ENCODE results near the gene CTSC. TPM values are rescaled to one million over a fixed set of nuclear protein-coding genes. Genes with fewer than 3 reads are reported as not detected.

The CTSC gene
- total RNA-seq, 4 donors from 2014 or later, result 41.2 to 84.6 (median 46.0) TPM

DNA sequence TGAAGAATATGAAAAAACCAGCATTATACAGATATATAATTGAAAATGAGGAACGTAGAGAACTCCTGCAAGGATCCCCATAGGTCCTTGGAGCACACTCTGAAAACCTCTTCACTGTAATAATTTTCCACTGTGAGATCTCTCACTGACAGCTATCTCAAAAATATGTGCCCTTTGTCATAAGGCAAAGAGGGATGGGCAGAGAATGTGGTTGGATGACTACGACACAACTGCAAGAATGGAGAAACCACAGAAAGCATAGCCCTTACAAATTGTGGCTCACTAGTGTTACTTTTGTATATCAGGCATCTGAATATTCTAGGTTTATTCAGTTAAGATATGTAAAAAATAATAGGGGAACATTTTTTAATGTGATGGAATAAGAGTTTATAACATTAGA is 7.9 kb upstream of the CTSC start:
- H3K36me3 ChIP-seq, result no peaks in the 10 kb centered on the region
- TF ChIP-seq POLR2A (IDR thresholded peaks at IDR 0.05) (no peak), EP300 (IDR thresholded peaks at IDR 0.05) (no peak)
- TF ChIP-seq, protein P1, sequence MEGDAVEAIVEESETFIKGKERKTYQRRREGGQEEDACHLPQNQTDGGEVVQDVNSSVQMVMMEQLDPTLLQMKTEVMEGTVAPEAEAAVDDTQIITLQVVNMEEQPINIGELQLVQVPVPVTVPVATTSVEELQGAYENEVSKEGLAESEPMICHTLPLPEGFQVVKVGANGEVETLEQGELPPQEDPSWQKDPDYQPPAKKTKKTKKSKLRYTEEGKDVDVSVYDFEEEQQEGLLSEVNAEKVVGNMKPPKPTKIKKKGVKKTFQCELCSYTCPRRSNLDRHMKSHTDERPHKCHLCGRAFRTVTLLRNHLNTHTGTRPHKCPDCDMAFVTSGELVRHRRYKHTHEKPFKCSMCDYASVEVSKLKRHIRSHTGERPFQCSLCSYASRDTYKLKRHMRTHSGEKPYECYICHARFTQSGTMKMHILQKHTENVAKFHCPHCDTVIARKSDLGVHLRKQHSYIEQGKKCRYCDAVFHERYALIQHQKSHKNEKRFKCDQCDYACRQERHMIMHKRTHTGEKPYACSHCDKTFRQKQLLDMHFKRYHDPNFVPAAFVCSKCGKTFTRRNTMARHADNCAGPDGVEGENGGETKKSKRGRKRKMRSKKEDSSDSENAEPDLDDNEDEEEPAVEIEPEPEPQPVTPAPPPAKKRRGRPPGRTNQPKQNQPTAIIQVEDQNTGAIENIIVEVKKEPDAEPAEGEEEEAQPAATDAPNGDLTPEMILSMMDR (IDR thresholded peaks at IDR 0.05), result no peak
- 79 to 93% methylated on average over 2 of the region's 2 CpGs for WGBS, 2 donors
- no peak overlapping the region for H3K4me3 ChIP-seq
- H3K27me3 ChIP-seq, result no peaks in the 10 kb centered on the region
- H3K27ac ChIP-seq, result no peak overlapping the region
- H3K4me1 ChIP-seq, result no peaks in the 10 kb centered on the region
- DNase-seq (ENCODE audit: low spot score in 2 of 2), result no peak
- H3K9me3 ChIP-seq, result no peaks in the 10 kb centered on the region

DNA sequence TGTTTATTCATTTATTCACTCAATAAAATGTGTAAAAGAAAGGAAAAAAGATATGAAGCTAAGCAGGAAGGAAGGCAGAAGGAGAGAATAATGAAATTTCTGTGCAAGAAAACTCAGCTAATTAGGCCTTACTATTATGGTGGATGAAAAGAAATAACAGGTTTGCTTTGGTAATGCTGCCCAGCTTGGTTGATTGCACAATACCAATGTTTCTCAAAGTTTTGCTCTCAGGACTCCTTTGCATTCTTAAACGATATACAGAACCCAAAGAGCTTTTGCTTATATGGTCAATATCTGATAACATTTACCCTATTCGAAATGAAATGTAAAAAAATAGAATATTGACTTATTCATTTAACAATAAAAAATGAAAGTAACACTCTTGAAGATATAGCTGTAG is 7.3 kb upstream of the CTSC start:
- DNase-seq (ENCODE audit: low spot score in 2 of 2), result no peak
- no peak overlapping the region for H3K4me3 ChIP-seq
- H3K27ac ChIP-seq, result no peak overlapping the region
- no peaks in the 10 kb centered on the region for H3K36me3 ChIP-seq
- TF ChIP-seq EP300 (IDR thresholded peaks at IDR 0.05) (no peak), POLR2A (IDR thresholded peaks at IDR 0.05) (no peak)
- TF ChIP-seq, protein P1 (IDR thresholded peaks at IDR 0.05), result no peak
- peaks cover 0 to 4% (median 0%) of the 10 kb centered on the region in 4 donors for H3K4me1 ChIP-seq
- H3K27me3 ChIP-seq, result no peaks in the 10 kb centered on the region
- WGBS, 2 donors, result 81 to 94% methylated on average over 2 of the region's 2 CpGs
- no peaks in the 10 kb centered on the region for H3K9me3 ChIP-seq

DNA sequence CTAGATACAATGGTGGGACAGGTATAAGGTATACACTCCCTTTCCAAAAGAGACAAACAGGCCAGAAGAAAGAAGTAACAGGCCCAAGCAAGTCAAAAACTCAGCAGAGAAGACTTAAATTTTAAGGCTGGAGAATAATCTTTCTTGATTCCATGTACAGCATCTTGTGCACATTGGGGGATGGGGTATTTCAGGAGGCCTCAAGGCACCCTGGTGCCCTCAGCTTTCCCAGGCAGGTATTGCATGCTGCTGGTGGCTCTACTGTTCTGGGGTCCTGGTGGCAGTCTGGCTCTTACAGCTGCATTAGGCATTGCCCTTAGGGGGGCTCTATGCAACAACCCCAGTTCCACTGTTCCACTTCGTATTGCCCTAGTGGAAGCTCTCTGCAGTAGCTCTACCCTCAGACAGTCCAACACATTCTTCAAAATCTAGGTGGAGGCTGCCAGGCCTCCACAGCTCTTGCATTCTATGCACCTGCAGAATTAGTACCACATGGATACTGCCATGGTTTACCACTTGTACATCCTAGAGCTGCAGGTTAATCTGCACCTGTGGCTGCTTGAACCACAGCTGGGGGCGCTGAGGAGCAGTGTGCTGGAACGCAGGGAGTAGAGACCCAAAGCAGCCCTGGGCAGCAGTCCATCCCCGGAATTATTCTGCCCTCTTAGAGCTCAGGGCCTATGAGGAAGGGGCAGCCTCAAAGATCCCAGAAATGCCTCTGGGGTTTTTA is 4.2 kb upstream of the CTSC start:
- TF ChIP-seq, protein P1 (IDR thresholded peaks at IDR 0.05), result no peak
- TF ChIP-seq EP300 (IDR thresholded peaks at IDR 0.05), result no peak
- no peak for TF ChIP-seq POLR2A (IDR thresholded peaks at IDR 0.05)
- Histone ChIP-seq H3K27me3 (no peaks in the 10 kb centered on the region), H3K4me3 (no peak overlapping the region), H3K36me3 (no peaks in the 10 kb centered on the region), H3K9me3 (no peaks in the 10 kb centered on the region), H3K27ac (no peak overlapping the region), H3K4me1 (peaks cover 0 to 21% (median 7%) of the 10 kb centered on the region in 4 donors)
- DNase-seq (ENCODE audit: low spot score in 2 of 2), result no peak
- 78 to 79% methylated on average over 4 of the region's 4 CpGs for WGBS, 2 donors

DNA sequence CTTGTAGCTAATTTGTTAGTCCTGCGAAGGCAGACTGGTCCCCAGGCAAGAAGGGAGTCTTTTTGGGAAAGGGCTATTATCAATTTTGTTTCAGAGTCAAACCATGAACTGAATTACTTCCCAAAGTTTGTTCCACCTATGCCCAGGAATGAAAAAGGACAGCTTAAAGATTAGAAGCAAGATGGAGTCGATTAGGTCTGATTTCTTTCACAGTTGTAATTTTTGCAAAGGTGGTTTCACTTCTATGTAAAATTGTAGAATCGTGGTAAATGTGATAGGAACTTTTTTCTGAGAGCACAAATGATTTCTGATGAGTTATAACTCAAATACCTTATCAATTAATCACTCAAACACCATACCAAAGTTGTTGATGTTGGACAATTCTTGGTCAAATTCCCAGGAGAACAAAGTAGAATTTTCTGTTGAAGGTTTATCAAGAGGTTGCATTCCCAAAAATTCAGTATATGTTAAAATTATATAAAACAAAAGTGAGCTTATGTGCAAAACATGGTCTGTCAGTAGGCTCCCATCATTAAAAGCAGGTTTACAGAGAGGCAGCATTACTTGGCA is 2.9 kb upstream of the CTSC start:
- no peaks in the 10 kb centered on the region for H3K9me3 ChIP-seq
- 67 to 92% methylated on average over 3 of the region's 3 CpGs for WGBS, 2 donors

More for the DNA sequence above, 2.9 kb upstream of the CTSC start:
- TF ChIP-seq, protein P1 (IDR thresholded peaks at IDR 0.05), result no peak
- TF ChIP-seq POLR2A (IDR thresholded peaks at IDR 0.05), result no peak
- TF ChIP-seq EP300 (IDR thresholded peaks at IDR 0.05), result no peak
- H3K27ac ChIP-seq, result no peak overlapping the region
- no peaks in the 10 kb centered on the region for H3K36me3 ChIP-seq
- no peaks in the 10 kb centered on the region for H3K27me3 ChIP-seq
- no peak overlapping the region for H3K4me3 ChIP-seq
- peaks cover 0 to 25% (median 7%) of the 10 kb centered on the region in 4 donors for H3K4me1 ChIP-seq
- DNase-seq (ENCODE audit: low spot score in 2 of 2), result no peak
